T-helper 2 cell treated with Interferon-gamma antibody and Interleukin-4, amounts not matched to agents 5 μg/mL and 100 μg/mL, for 36 hours (primary cell): ENCODE data around the gene GNA12.
"Not testable (repeated sequence)": the region's sequence is repeated elsewhere in the genome, so short reads cannot be mapped to it uniquely, and the experiment has no call there.

ENCODE experiments used
- DNase-seq: peaks from one replicate; pipeline ENCODE4 v3.0.0; 2021; ENCODE audit warnings: low spot score
- H3K27ac Mint-ChIP-seq: one replicate; pipeline ENCODE4 v1.8.0; 2021; ENCODE audit warnings: mild to moderate bottlenecking, mixed read lengths
- H3K27me3 Mint-ChIP-seq: one replicate; pipeline ENCODE4 v1.8.0; 2021; ENCODE audit warnings: low read depth, mixed read lengths
- H3K36me3 Mint-ChIP-seq: one replicate; pipeline ENCODE4 v1.8.0; 2021; ENCODE audit warnings: low read depth, mixed read lengths
- H3K4me1 Mint-ChIP-seq: one replicate; pipeline ENCODE4 v1.8.0; 2021; ENCODE audit warnings: low read depth, mixed read lengths
- H3K4me3 Mint-ChIP-seq: one replicate; pipeline ENCODE4 v1.8.0; 2022; ENCODE audit warnings: mild to moderate bottlenecking, moderate library complexity, mixed read lengths
- H3K9me3 Mint-ChIP-seq: one replicate; pipeline ENCODE4 v1.8.0; 2021; ENCODE audit warnings: mixed read lengths

The GNA12 gene

DNA sequence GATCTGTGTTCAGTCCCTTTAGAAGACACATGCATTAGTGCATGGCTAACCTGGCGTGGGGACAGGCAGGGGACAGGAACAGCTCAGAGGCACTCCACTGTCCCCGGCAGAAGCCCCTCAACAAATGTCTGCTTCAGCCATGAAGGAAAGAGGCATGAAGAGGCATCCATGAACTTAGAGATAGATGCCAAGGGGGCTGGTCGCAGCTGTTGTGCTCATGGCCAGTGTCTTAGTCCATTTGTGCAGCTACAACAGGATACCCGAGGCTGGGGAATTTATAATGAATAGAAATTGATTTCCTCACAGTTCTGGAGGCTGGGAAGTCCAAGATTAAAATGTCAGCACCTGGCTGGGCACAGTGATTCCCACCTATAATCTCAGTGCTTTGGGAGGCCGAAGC, 14.5 kb upstream of the GNA12 start:
- Mint-ChIP-seq H3K4me1 (peaks cover 8% of the 10 kb centered on the region), H3K9me3 (no peaks in the 10 kb centered on the region), H3K36me3 (no peaks in the 10 kb centered on the region), H3K27me3 (no peaks in the 10 kb centered on the region), H3K27ac (no peak overlapping the region), H3K4me3 (no peak overlapping the region)
- no peak for DNase-seq

DNA sequence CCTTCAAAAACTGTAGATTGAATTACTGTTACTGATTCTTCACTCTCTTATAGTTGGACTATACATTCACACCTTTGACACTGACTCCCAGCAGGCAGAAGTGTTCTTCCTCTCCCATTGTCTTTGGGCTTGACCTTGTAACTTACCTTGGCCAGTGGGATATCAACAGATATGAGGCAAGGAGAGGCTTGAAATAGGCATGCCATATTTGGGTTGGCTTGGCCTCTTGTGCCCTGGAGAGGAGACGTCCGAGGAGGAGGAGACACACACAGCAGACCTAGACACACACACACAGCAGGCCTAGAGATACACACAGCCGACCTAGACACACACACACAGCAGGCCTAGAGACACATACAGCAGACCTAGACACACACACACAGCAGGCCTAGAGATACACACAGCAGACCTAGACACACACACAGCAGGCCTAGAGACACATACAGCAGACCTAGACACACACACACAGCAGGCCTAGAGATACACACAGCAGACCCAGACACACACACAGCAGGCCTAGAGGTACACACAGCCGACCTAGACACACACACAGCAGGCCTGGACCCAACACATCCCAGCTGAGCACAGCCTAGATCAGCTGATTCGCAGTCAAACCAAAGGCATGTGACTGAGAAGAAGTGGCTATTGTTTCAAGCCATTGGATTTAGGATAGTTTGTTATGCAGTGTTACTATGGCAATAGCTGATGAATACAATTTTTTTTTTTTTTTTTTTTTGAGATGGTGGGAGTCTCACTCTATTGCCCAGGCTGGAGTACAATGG, 12.5 kb upstream of the GNA12 start:
- no peaks in the 10 kb centered on the region for H3K27me3 Mint-ChIP-seq
- H3K4me3 Mint-ChIP-seq = no peak overlapping the region
- H3K27ac Mint-ChIP-seq = no peak overlapping the region
- DNase-seq = no peak
- H3K9me3 Mint-ChIP-seq = no peaks in the 10 kb centered on the region
- H3K36me3 Mint-ChIP-seq = no peaks in the 10 kb centered on the region
- peaks cover under 1% of the 10 kb centered on the region for H3K4me1 Mint-ChIP-seq

DNA sequence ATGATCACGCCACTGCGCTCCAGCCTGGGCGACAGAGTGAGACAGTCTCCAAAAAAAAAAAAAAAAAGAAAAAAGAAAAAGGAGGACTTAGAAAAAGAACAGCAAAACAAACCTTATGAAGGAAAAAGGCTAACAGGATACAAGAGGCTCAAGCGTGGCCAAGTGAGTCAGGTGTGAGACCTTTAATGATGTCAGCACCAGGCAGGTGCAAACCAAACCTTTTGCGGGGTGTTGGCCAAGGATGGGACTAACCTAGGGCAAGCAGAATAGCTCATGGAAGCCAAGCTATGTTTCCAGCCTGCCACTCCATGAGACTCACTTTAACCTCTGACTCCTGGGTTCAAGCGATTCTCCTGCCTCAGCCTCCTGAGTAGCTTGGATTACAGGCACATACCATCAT, 11.3 kb upstream of the GNA12 start:
- Mint-ChIP-seq H3K27me3 (no peaks in the 10 kb centered on the region), H3K27ac (no peak overlapping the region), H3K9me3 (no peaks in the 10 kb centered on the region), H3K4me1 (peaks cover 5% of the 10 kb centered on the region), H3K4me3 (no peak overlapping the region), H3K36me3 (no peaks in the 10 kb centered on the region)
- no peak for DNase-seq

GRCh38 chr7:2853552-2853951, 9.4 kb upstream of the GNA12 start:
- not testable (repeated sequence) for H3K4me1 Mint-ChIP-seq

DNA sequence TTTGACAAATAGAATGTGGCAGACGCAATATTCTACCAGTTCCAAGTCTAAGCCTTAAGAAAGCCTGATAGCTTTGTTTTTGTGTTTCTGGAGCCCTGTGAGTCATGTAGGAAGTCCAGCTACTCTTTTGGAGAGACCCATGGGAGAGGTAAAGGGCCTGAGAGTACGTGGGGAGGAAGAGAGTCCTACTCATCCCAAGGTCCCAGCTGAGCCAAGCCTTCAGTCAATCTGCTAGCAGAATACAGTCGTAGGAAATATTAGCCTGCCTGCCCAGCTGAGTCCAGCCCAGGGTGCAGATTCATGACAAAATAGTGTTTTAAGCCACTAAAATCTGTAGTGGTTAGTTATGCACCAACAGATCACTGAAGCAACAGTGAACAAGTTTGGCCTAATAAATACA, 9.0 kb upstream of the GNA12 start:
- H3K27me3 Mint-ChIP-seq = no peaks in the 10 kb centered on the region
- no peak for DNase-seq
- H3K36me3 Mint-ChIP-seq = no peaks in the 10 kb centered on the region
- no peak overlapping the region for H3K4me3 Mint-ChIP-seq
- no peaks in the 10 kb centered on the region for H3K9me3 Mint-ChIP-seq
- H3K4me1 Mint-ChIP-seq = peaks cover 5% of the 10 kb centered on the region
- H3K27ac Mint-ChIP-seq = no peak overlapping the region

More at GRCh38 chr7:2853552-2853951, 9.4 kb upstream of the GNA12 start:
- DNase-seq, H3K27me3 Mint-ChIP-seq, H3K27ac Mint-ChIP-seq, H3K4me3 Mint-ChIP-seq, H3K36me3 Mint-ChIP-seq, H3K9me3 Mint-ChIP-seq: not testable (repeated sequence)

- Mint-ChIP-seq H3K36me3 (no peaks in the 10 kb centered on the region), H3K4me3 (no peak overlapping the region), H3K9me3 (no peaks in the 10 kb centered on the region), H3K27ac (peak overlapping the region; percentile 62), H3K4me1 (peaks cover 5% of the 10 kb centered on the region), H3K27me3 (no peaks in the 10 kb centered on the region)
- peak; percentile 17 for DNase-seq
Observed at GRCh38 chr7:2851497-2851896, 7.4 kb upstream of the GNA12 start.

DNA sequence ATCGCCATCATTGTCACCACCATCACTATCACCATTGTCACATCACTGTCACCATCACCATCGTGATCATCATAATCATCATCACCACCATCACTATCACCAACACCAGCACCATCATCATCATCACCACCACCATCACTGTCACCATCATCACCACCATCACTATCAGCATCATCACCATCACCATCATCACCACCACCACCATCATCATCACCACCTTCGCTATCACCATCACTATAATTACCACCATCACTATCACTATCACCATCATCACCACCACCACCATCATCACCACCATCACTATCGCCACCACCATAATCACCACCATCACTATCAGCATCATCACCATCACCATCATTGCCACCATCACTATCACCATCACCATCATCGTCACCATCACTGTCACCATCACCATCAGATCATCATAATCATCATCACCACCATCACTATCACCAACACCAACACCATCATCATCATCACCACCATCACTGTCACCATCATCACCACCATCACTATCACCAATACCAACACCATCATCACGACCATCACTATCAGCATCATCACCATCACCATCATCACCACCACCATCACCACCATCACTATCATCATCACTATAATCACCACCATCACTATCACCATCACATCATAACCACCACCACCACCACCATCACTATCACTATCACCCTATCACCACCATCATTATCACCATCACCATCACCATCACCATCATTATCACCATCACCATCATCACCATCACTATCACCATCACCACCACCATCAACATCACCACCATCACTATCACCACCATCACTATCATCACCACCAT, 6.0 kb upstream of the GNA12 start:
- Mint-ChIP-seq H3K27ac (no peak overlapping the region), H3K27me3 (no peaks in the 10 kb centered on the region), H3K4me1 (peaks cover 11% of the 10 kb centered on the region), H3K4me3 (no peak overlapping the region), H3K36me3 (no peaks in the 10 kb centered on the region), H3K9me3 (no peaks in the 10 kb centered on the region)
- no peak for DNase-seq

GRCh38 chr7:2845034-2845592, 1.0 kb upstream of the GNA12 start:
- Mint-ChIP-seq H3K4me1 (peaks cover 20% of the 10 kb centered on the region), H3K27me3 (no peaks in the 10 kb centered on the region), H3K4me3 (peak overlapping the region; percentile 80), H3K9me3 (no peaks in the 10 kb centered on the region), H3K36me3 (peaks cover 8% of the 10 kb centered on the region), H3K27ac (no peak overlapping the region)
- DNase-seq = no peak

DNA sequence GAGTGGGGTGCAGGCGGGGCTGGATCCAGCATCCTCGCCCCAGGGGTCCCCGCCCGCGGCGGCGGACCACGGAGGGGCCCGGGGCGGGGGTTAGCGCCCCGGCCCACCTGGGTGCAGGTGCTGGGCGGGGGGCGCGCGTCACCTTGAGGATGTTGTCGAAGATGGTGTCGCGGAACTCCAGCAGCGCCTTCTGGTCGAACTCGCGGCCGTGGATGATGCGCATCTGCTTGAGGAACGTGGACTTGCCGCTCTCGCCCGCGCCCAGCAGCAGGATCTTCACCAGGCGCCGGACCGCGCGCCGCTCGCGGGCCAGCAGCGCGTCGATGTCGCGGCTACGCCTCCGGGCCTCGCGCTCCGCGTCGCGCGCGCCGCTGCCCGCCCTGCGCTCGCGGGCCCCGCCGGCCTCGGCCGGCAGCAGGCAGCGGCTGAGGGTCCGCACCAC, 376 bp downstream of the GNA12 start:
- H3K9me3 Mint-ChIP-seq = no peaks in the 10 kb centered on the region
- no peaks in the 10 kb centered on the region for H3K27me3 Mint-ChIP-seq
- H3K4me3 Mint-ChIP-seq = peak overlapping the region; percentile 81
- peaks cover 26% of the 10 kb centered on the region for H3K4me1 Mint-ChIP-seq
- peaks cover 12% of the 10 kb centered on the region for H3K36me3 Mint-ChIP-seq
- peak overlapping the region; percentile 71 for H3K27ac Mint-ChIP-seq
- peak; percentile 25 for DNase-seq

GRCh38 chr7:2843191-2843685, 870 bp downstream of the GNA12 start:
- no peak for DNase-seq
- peaks cover 27% of the 10 kb centered on the region for H3K4me1 Mint-ChIP-seq
- peak overlapping the region; percentile 81 for H3K4me3 Mint-ChIP-seq
- H3K27ac Mint-ChIP-seq = peak overlapping the region; percentile 85
- H3K36me3 Mint-ChIP-seq = peaks cover 13% of the 10 kb centered on the region
- H3K9me3 Mint-ChIP-seq = no peaks in the 10 kb centered on the region
- H3K27me3 Mint-ChIP-seq = no peaks in the 10 kb centered on the region

DNA sequence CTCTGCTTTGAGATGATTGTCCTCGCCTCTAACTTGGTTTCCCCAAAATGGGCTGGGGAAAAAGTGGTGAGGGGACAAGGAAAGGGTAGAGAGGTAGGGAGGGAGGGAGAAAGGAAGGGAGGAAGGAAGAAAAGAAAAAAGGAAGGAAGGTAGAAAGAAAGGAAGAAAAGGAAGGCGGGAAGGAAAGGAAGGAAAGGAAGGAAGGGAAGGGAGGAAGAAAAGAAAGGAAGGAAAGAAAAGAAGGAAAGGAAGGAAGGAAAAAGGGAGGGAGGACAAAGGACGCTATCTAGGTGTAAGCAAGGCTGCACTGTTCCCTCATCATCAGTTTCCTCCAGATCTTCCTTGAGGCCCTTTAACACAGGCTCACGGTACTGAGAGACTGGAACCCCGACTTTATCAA, 2.2 kb downstream of the GNA12 start:
- H3K27me3 Mint-ChIP-seq = no peaks in the 10 kb centered on the region
- peaks cover 35% of the 10 kb centered on the region for H3K4me1 Mint-ChIP-seq
- DNase-seq = no peak
- no peaks in the 10 kb centered on the region for H3K9me3 Mint-ChIP-seq
- H3K27ac Mint-ChIP-seq = no peak overlapping the region
- H3K36me3 Mint-ChIP-seq = peaks cover 18% of the 10 kb centered on the region
- H3K4me3 Mint-ChIP-seq = peak overlapping the region; percentile 25

- H3K36me3 Mint-ChIP-seq = peaks cover 25% of the 10 kb centered on the region
- no peaks in the 10 kb centered on the region for H3K27me3 Mint-ChIP-seq
- H3K4me3 Mint-ChIP-seq = no peak overlapping the region
Observed at GRCh38 chr7:2840458-2840857, 3.6 kb downstream of the GNA12 start.

GRCh38 chr7:2838873-2839578, 5.1 kb downstream of the GNA12 start:
- peaks cover 29% of the 10 kb centered on the region for H3K36me3 Mint-ChIP-seq
- H3K27ac Mint-ChIP-seq = no peak overlapping the region
- peaks cover 33% of the 10 kb centered on the region for H3K4me1 Mint-ChIP-seq
- no peaks in the 10 kb centered on the region for H3K9me3 Mint-ChIP-seq
- H3K4me3 Mint-ChIP-seq = no peak overlapping the region
- DNase-seq = no peak
- no peaks in the 10 kb centered on the region for H3K27me3 Mint-ChIP-seq

More at GRCh38 chr7:2840458-2840857, 3.6 kb downstream of the GNA12 start:
- Mint-ChIP-seq H3K27ac (no peak overlapping the region), H3K9me3 (no peaks in the 10 kb centered on the region), H3K4me1 (peaks cover 37% of the 10 kb centered on the region)
- no peak for DNase-seq
